Small intestine (tissue), 7 donors: ENCODE results near the gene KCNJ15. TPM values are rescaled to one million over a fixed set of nuclear protein-coding genes. Genes with fewer than 3 reads are reported as not detected.

Source experiments
- DNase-seq, 2 donors: peaks; one replicate each; pipeline versions ENCODE4 v3.0.0 to v3.0.0-alpha.2; 2013
- FAIRE-seq: peaks from 2 replicates; lab custom pipeline; 2012; peaks lifted over from hg19 to GRCh38; lab: Jason Lieb, UNC
- H3K27ac ChIP-seq, 3 donors: one replicate each; pipeline ENCODE4 v1.5.1; 2013; ENCODE audit warnings: low read length in 2 of 3, mild to moderate bottlenecking in 2 of 3, control low read depth in 1 of 3, inconsistent platforms in 1 of 3, low read depth in 1 of 3, moderate library complexity in 1 of 3
- H3K27me3 ChIP-seq, 3 donors: one replicate each; pipeline ENCODE4 v1.6.1; 2013; ENCODE audit warnings: low read length in 3 of 3, inconsistent platforms in 1 of 3; ENCODE audit not compliant: control insufficient read depth in 3 of 3, insufficient read depth in 3 of 3
- H3K36me3 ChIP-seq, 3 donors: one replicate each; pipeline ENCODE4 v1.6.1; 2013; ENCODE audit warnings: low read length in 3 of 3, inconsistent platforms in 1 of 3, low read depth in 1 of 3, mild to moderate bottlenecking in 1 of 3, moderate library complexity in 1 of 3; ENCODE audit not compliant: control insufficient read depth in 3 of 3, insufficient read depth in 2 of 3
- H3K4me1 ChIP-seq, 3 donors: one replicate each; pipeline ENCODE4 v1.6.1; 2013; ENCODE audit warnings: low read length in 2 of 3, inconsistent platforms in 1 of 3, low read depth in 1 of 3, mild to moderate bottlenecking in 1 of 3, moderate library complexity in 1 of 3; ENCODE audit not compliant: control insufficient read depth in 3 of 3, insufficient read depth in 2 of 3
- H3K4me3 ChIP-seq, 3 donors: one replicate each; pipeline ENCODE4 v1.5.1; 2013; ENCODE audit warnings: low read length in 3 of 3, control low read depth in 1 of 3, inconsistent platforms in 1 of 3, low read depth in 1 of 3, mild to moderate bottlenecking in 1 of 3, moderate library complexity in 1 of 3
- H3K9me3 ChIP-seq, 2 donors: one replicate each; pipeline ENCODE4 v1.6.1; 2013; ENCODE audit warnings: low read depth in 1 of 2, low read length in 1 of 2; ENCODE audit not compliant: control insufficient read depth in 2 of 2, insufficient read depth in 1 of 2
- WGBS, 3 donors: extraction: QIAGEN DNeasy Blood & Tissue Kit; methylation state at CpG; one replicate each; pipeline ENCODE4 v1.1.7; 2013; 5-methylcytosine and 5-hydroxymethylcytosine counted together
- polyA plus RNA-seq, 4 donors: library from polyadenylated mRNA; stranded (reverse) in 3 of 4; unstranded in 1 of 4; fragments of 200-250 nt in 3 of 4; fragments of 120-200 nt in 1 of 4; gene quantifications; one replicate each; pipeline versions ENCODE4 v1.2.1 to v1.2.3, GENCODE V29; 2013
- donor health status: healthy with polysubstance abuse.
- donor health status: control.
- donor health status: control.
- donor health status: Bipolar disorder and iron deficiency.
- donor health status: healthy.

The KCNJ15 gene
- polyA plus RNA-seq, 4 donors, result 0.06 to 1.1 (median 0.17) TPM

- Histone ChIP-seq H3K4me1 (no peaks in the 10 kb centered on the region), H3K9me3 (no peaks in the 10 kb centered on the region), H3K27me3 (no peaks in the 10 kb centered on the region), H3K36me3 (no peaks in the 10 kb centered on the region), H3K27ac (no peak overlapping the region), H3K4me3 (no peak overlapping the region)
- WGBS, 3 donors, result 16 to 58% (median 48%) methylated on average over 1 of the region's 1 CpG
- DNase-seq, result no peak
- no peak for FAIRE-seq
Observed at GRCh38 chr21:38312822-38313221, 56.0 kb downstream of the KCNJ15 start.

- FAIRE-seq (no peak), DNase-seq (no peak)
- WGBS, 3 donors, result 72 to 81% (median 80%) methylated on average over 3 of the region's 3 CpGs
- no peaks in the 10 kb centered on the region for H3K27me3 ChIP-seq
- no peak overlapping the region for H3K27ac ChIP-seq
- no peaks in the 10 kb centered on the region for H3K9me3 ChIP-seq
- H3K36me3 ChIP-seq, result no peaks in the 10 kb centered on the region
- H3K4me3 ChIP-seq, result no peak overlapping the region
- H3K4me1 ChIP-seq, result no peaks in the 10 kb centered on the region
Observed at GRCh38 chr21:38314558-38314957, 57.8 kb downstream of the KCNJ15 start.

- Histone ChIP-seq H3K36me3 (no peaks in the 10 kb centered on the region), H3K9me3 (no peaks in the 10 kb centered on the region), H3K27me3 (no peaks in the 10 kb centered on the region), H3K4me1 (no peaks in the 10 kb centered on the region), H3K27ac (no peak overlapping the region), H3K4me3 (no peak overlapping the region)
- 66 to 75% (median 67%) methylated on average over 2 of the region's 2 CpGs for WGBS, 3 donors
- DNase-seq, result no peak
- no peak for FAIRE-seq
Observed at GRCh38 chr21:38315122-38315521, 58.3 kb downstream of the KCNJ15 start.

GRCh38 chr21:38319781-38320180 is 63.0 kb downstream of the KCNJ15 start:
- Histone ChIP-seq H3K4me3 (no peak overlapping the region), H3K9me3 (no peaks in the 10 kb centered on the region), H3K4me1 (no peaks in the 10 kb centered on the region), H3K27me3 (no peaks in the 10 kb centered on the region), H3K27ac (no peak overlapping the region), H3K36me3 (no peaks in the 10 kb centered on the region)
- FAIRE-seq (no peak), DNase-seq (no peak)
- WGBS, 3 donors, result 81 to 84% (median 84%) methylated on average over 7 of the region's 7 CpGs

- FAIRE-seq (no peak), DNase-seq (no peak)
- 71 to 85% (median 84%) methylated on average over 6 of the region's 6 CpGs for WGBS, 3 donors
- Histone ChIP-seq H3K27ac (no peak overlapping the region), H3K27me3 (no peaks in the 10 kb centered on the region), H3K36me3 (no peaks in the 10 kb centered on the region), H3K4me1 (no peaks in the 10 kb centered on the region), H3K9me3 (no peaks in the 10 kb centered on the region), H3K4me3 (no peak overlapping the region)
Observed at GRCh38 chr21:38321568-38321967, 64.8 kb downstream of the KCNJ15 start.

- H3K27ac ChIP-seq, result no peak overlapping the region
- FAIRE-seq (no peak), DNase-seq (no peak)
- H3K27me3 ChIP-seq, result no peaks in the 10 kb centered on the region
- no peaks in the 10 kb centered on the region for H3K9me3 ChIP-seq
- H3K36me3 ChIP-seq, result no peaks in the 10 kb centered on the region
- 83 to 92% (median 89%) methylated on average over 8 of the region's 8 CpGs for WGBS, 3 donors
- no peaks in the 10 kb centered on the region for H3K4me1 ChIP-seq
- no peak overlapping the region for H3K4me3 ChIP-seq
Observed at GRCh38 chr21:38322311-38322950, 65.6 kb downstream of the KCNJ15 start.

GRCh38 chr21:38323721-38324531 is 67.1 kb downstream of the KCNJ15 start:
- no peak overlapping the region for H3K27ac ChIP-seq
- 50 to 56% (median 56%) methylated on average over 5 of the region's 5 CpGs for WGBS, 3 donors
- no peaks in the 10 kb centered on the region for H3K36me3 ChIP-seq
- no peaks in the 10 kb centered on the region for H3K27me3 ChIP-seq
- H3K4me1 ChIP-seq, result no peaks in the 10 kb centered on the region
- no peaks in the 10 kb centered on the region for H3K9me3 ChIP-seq
- DNase-seq (no peak), FAIRE-seq (no peak)
- H3K4me3 ChIP-seq, result no peak overlapping the region

- no peak overlapping the region for H3K27ac ChIP-seq
- FAIRE-seq (no peak), DNase-seq (no peak)
- no peaks in the 10 kb centered on the region for H3K36me3 ChIP-seq
- no peaks in the 10 kb centered on the region for H3K4me1 ChIP-seq
- H3K4me3 ChIP-seq, result no peak overlapping the region
- no peaks in the 10 kb centered on the region for H3K27me3 ChIP-seq
- no peaks in the 10 kb centered on the region for H3K9me3 ChIP-seq
- WGBS, 3 donors, result 47 to 75% (median 55%) methylated on average over 2 of the region's 2 CpGs
Observed at GRCh38 chr21:38325216-38325615, 68.4 kb downstream of the KCNJ15 start.
